Ammon's horn (tissue), 1 donor: ENCODE results near the gene LIPT1.
"Not testable (repeated sequence)": the region's sequence is repeated elsewhere in the genome, so short reads cannot be mapped to it uniquely, and the experiment has no call there.

Source experiments
- DNase-seq: peaks from one replicate; pipeline ENCODE4 v3.0.0-alpha.2; 2016; ENCODE audit warnings: low spot score

Gene LIPT1

GRCh38 chr2:99154643-99155536 is at the start of gene LIPT1, which contains the start of gene TSGA10:
Gene LIPT1, plus strand, starts transcription at chr2:99154967. Its CDS starts 6,991 bp downstream, at chr2:99161958.
Gene TSGA10, minus strand, starts transcription at chr2:99154942. Its CDS starts 45,503 bp downstream, at chr2:99109439.
- DNase-seq, result peak; percentile 95

- DNase-seq, result no peak
These were observed 47.9 kb upstream of the LIPT1 start for GRCh38 chr2:99106913-99107312.

- DNase-seq, result no peak
These were observed 43.5 kb upstream of the LIPT1 start for GRCh38 chr2:99111236-99111635.

- DNase-seq, result no peak
These were observed 42.8 kb upstream of the LIPT1 start for GRCh38 chr2:99111945-99112344.

GRCh38 chr2:99112617-99113016 is 42.1 kb upstream of the LIPT1 start:
- peak; percentile 48 for DNase-seq

GRCh38 chr2:99127981-99128380 is 26.8 kb upstream of the LIPT1 start:
- no peak for DNase-seq

- not testable (repeated sequence) for DNase-seq
These were observed 19.7 kb upstream of the LIPT1 start for GRCh38 chr2:99135044-99135556.

- DNase-seq, result no peak
These were observed 15.8 kb upstream of the LIPT1 start for GRCh38 chr2:99139003-99139402.

GRCh38 chr2:99140056-99140859 is 14.5 kb upstream of the LIPT1 start:
- no peak for DNase-seq

GRCh38 chr2:99140860-99141109 is 14.0 kb upstream of the LIPT1 start:
- no peak for DNase-seq

- DNase-seq, result peak; percentile 97
These were observed 13.4 kb upstream of the LIPT1 start, which contains the start of gene C2orf15 for GRCh38 chr2:99141110-99142108. Gene C2orf15, plus strand, starts transcription at chr2:99141707. Its CDS starts 8,852 bp downstream, at chr2:99150559.

- no peak for DNase-seq
These were observed 4.1 kb upstream of the LIPT1 start for GRCh38 chr2:99150706-99151105.

- no peak for DNase-seq
These were observed 2.4 kb upstream of the LIPT1 start for GRCh38 chr2:99152199-99152895.

GRCh38 chr2:99153921-99154604 is 704 bp upstream of the LIPT1 start:
- no peak for DNase-seq

- no peak for DNase-seq
These were observed 2.1 kb downstream of the LIPT1 start for GRCh38 chr2:99156891-99157290.

- no peak for DNase-seq
These were observed 3.8 kb downstream of the LIPT1 start for GRCh38 chr2:99158599-99158998.

- no peak for DNase-seq
These were observed 4.8 kb downstream of the LIPT1 start for GRCh38 chr2:99159594-99159993.

- no peak for DNase-seq
These were observed 11.5 kb downstream of the LIPT1 start for GRCh38 chr2:99166218-99166617.

- no peak for DNase-seq
These were observed 14.8 kb downstream of the LIPT1 start for GRCh38 chr2:99169534-99169933.
